Astrocyte (in vitro differentiated cells and primary cell): ENCODE data around the gene L3MBTL1. TPM values are rescaled to one million over a fixed set of nuclear protein-coding genes. Genes with fewer than 3 reads are reported as not detected.

Source experiments
- DNase-seq: peaks from one replicate; pipeline ENCODE4 v3.0.0-alpha.2; 2010; ENCODE audit warnings: low read depth
- FAIRE-seq: peaks from 2 replicates; lab custom pipeline; 2011; peaks lifted over from hg19 to GRCh38; lab: Jason Lieb, UNC
- H2AFZ ChIP-seq: 2 replicates; pipeline ENCODE4 v1.6.0; 2012; ENCODE audit warnings: low read depth, low read length, inconsistent platforms
- H3K27ac ChIP-seq: 2 replicates; pipeline ENCODE4 v1.5.1; 2011; ENCODE audit warnings: low read depth, low read length, inconsistent platforms
- H3K27me3 ChIP-seq: 2 replicates; pipeline ENCODE4 v1.6.0; 2011; ENCODE audit warnings: low read length, inconsistent platforms; ENCODE audit not compliant: insufficient read depth
- H3K36me3 ChIP-seq: 2 replicates; pipeline ENCODE4 v1.5.1; 2011; ENCODE audit warnings: low read length, inconsistent platforms; ENCODE audit not compliant: insufficient read depth
- H3K4me1 ChIP-seq: 2 replicates; pipeline ENCODE4 v1.5.1; 2011; ENCODE audit warnings: low read length, inconsistent platforms; ENCODE audit not compliant: insufficient read depth
- H3K4me2 ChIP-seq: 2 replicates; pipeline ENCODE4 v1.6.0; 2012; ENCODE audit warnings: low read length, inconsistent platforms
- H3K4me3 ChIP-seq: 2 replicates; pipeline ENCODE4 v1.5.1; 2011; ENCODE audit warnings: low read depth, mild to moderate bottlenecking, low read length, inconsistent platforms; ENCODE audit not compliant: insufficient read depth
- H3K79me2 ChIP-seq: 2 replicates; pipeline ENCODE4 v1.6.0; 2012; ENCODE audit warnings: mild to moderate bottlenecking, low read length, inconsistent platforms; ENCODE audit not compliant: insufficient read depth
- H3K9ac ChIP-seq: 2 replicates; pipeline ENCODE4 v1.6.0; 2012; ENCODE audit warnings: mild to moderate bottlenecking, low read length, inconsistent platforms
- H3K9me3 ChIP-seq: 2 replicates; pipeline ENCODE4 v1.5.1; 2012; ENCODE audit warnings: low read depth, mild to moderate bottlenecking, low read length, inconsistent platforms; ENCODE audit not compliant: insufficient read depth
- H4K20me1 ChIP-seq: 2 replicates; pipeline ENCODE4 v1.6.0; 2012; ENCODE audit warnings: low read length, inconsistent platforms; ENCODE audit not compliant: insufficient read depth
- H3K27ac Mint-ChIP-seq: one replicate; pipeline ENCODE4 v1.8.0; 2021; ENCODE audit warnings: mild to moderate bottlenecking, mixed read lengths; ENCODE audit not compliant: unreplicated experiment
- H3K27me3 Mint-ChIP-seq: one replicate; pipeline ENCODE4 v1.8.0; 2021; ENCODE audit warnings: low read depth, mixed read lengths; ENCODE audit not compliant: unreplicated experiment
- H3K36me3 Mint-ChIP-seq: one replicate; pipeline ENCODE4 v1.8.0; 2021; ENCODE audit warnings: low read depth, mixed read lengths; ENCODE audit not compliant: unreplicated experiment
- H3K4me1 Mint-ChIP-seq: one replicate; pipeline ENCODE4 v1.8.0; 2021; ENCODE audit warnings: low read depth, mixed read lengths; ENCODE audit not compliant: unreplicated experiment
- H3K4me3 Mint-ChIP-seq: one replicate; pipeline ENCODE4 v1.8.0; 2021; ENCODE audit warnings: mild to moderate bottlenecking, moderate library complexity, mixed read lengths; ENCODE audit not compliant: unreplicated experiment
- H3K9me3 Mint-ChIP-seq: one replicate; pipeline ENCODE4 v1.8.0; 2021; ENCODE audit warnings: mild to moderate bottlenecking, mixed read lengths; ENCODE audit not compliant: unreplicated experiment
- EZH2 ChIP-seq: IDR thresholded peaks from 2 replicates; pipeline ENCODE4 v1.6.1; 2012; ENCODE audit warnings: mild to moderate bottlenecking, low read length, inconsistent platforms; ENCODE audit not compliant: insufficient read depth
- total RNA-seq: library from RNA; stranded (reverse); gene quantifications from 2 replicates; pipeline ENCODE4 v1.2.1, GENCODE V29; 2021
- TF ChIP-seq, protein P1 (sequence below): IDR thresholded peaks from 2 replicates; pipeline ENCODE4 v1.5.1; 2011; ENCODE audit warnings: low read depth, mild to moderate bottlenecking, inconsistent platforms, low read length, moderate library complexity; ENCODE audit not compliant: insufficient read depth

L3MBTL1 gene
- total RNA-seq, 1 donor from 2014 or later, result 13.0 TPM

DNA sequence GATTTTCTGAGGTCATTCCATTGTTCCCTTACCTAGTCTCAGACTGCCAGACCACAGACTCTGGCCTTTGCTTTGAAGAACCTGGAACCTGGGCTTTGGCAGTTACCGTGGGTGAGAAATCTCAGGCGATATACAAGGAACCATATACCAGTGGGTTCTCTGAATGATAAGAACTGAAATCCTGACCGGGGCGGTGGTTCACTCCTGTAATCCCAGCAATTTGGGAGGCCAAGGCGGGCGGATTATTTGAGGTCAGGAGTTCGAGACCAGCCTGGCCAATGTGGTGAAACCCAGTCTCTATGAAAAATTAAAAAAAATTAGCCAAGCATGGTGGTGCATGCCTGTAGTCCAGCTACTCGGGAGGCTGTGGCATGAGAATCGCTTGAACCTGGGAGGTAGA is 37.0 kb downstream of the L3MBTL1 start:
- peaks cover 29% of the 10 kb centered on the region for H3K36me3 Mint-ChIP-seq
- Histone ChIP-seq H2AFZ (no peak overlapping the region), H3K4me1 (no peaks in the 10 kb centered on the region), H3K79me2 (no peaks in the 10 kb centered on the region), H3K27ac (no peak overlapping the region), H4K20me1 (no peaks in the 10 kb centered on the region), H3K4me2 (no peak overlapping the region), H3K27me3 (no peaks in the 10 kb centered on the region), H3K36me3 (no peaks in the 10 kb centered on the region), H3K9ac (no peak overlapping the region), H3K9me3 (peaks cover 3% of the 10 kb centered on the region), H3K4me3 (no peak overlapping the region)
- H3K4me1 Mint-ChIP-seq, result no peaks in the 10 kb centered on the region
- peaks cover under 1% of the 10 kb centered on the region for H3K27me3 Mint-ChIP-seq
- FAIRE-seq (no peak), DNase-seq (no peak)
- H3K4me3 Mint-ChIP-seq, result no peak overlapping the region
- H3K27ac Mint-ChIP-seq, result no peak overlapping the region
- peaks cover 8% of the 10 kb centered on the region for H3K9me3 Mint-ChIP-seq
- TF ChIP-seq, protein P1, sequence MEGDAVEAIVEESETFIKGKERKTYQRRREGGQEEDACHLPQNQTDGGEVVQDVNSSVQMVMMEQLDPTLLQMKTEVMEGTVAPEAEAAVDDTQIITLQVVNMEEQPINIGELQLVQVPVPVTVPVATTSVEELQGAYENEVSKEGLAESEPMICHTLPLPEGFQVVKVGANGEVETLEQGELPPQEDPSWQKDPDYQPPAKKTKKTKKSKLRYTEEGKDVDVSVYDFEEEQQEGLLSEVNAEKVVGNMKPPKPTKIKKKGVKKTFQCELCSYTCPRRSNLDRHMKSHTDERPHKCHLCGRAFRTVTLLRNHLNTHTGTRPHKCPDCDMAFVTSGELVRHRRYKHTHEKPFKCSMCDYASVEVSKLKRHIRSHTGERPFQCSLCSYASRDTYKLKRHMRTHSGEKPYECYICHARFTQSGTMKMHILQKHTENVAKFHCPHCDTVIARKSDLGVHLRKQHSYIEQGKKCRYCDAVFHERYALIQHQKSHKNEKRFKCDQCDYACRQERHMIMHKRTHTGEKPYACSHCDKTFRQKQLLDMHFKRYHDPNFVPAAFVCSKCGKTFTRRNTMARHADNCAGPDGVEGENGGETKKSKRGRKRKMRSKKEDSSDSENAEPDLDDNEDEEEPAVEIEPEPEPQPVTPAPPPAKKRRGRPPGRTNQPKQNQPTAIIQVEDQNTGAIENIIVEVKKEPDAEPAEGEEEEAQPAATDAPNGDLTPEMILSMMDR, result no peak
- no peak for TF ChIP-seq EZH2

GRCh38 chr20:43545837-43546578 is 38.5 kb downstream of the L3MBTL1 start:
- peaks cover 3% of the 10 kb centered on the region for H3K9me3 ChIP-seq
- H3K27me3 ChIP-seq, result no peaks in the 10 kb centered on the region
- H3K4me1 ChIP-seq, result no peaks in the 10 kb centered on the region
- no peaks in the 10 kb centered on the region for H4K20me1 ChIP-seq
- no peaks in the 10 kb centered on the region for H3K27me3 Mint-ChIP-seq
- no peaks in the 10 kb centered on the region for H3K79me2 ChIP-seq
- no peak for DNase-seq
- no peak overlapping the region for H3K27ac ChIP-seq
- peaks cover 8% of the 10 kb centered on the region for H3K9me3 Mint-ChIP-seq
- TF ChIP-seq, protein P1, result no peak
- no peak for TF ChIP-seq EZH2
- no peaks in the 10 kb centered on the region for H3K4me1 Mint-ChIP-seq
- peaks cover 25% of the 10 kb centered on the region for H3K36me3 Mint-ChIP-seq
- H3K4me3 Mint-ChIP-seq, result no peak overlapping the region
- H3K4me3 ChIP-seq, result no peak overlapping the region
- no peak overlapping the region for H3K27ac Mint-ChIP-seq
- FAIRE-seq, result no peak
- no peak overlapping the region for H2AFZ ChIP-seq
- no peak overlapping the region for H3K9ac ChIP-seq
- no peaks in the 10 kb centered on the region for H3K36me3 ChIP-seq
- H3K4me2 ChIP-seq, result no peak overlapping the region

- Histone ChIP-seq H2AFZ (no peak overlapping the region), H3K4me3 (no peak overlapping the region), H3K9me3 (peaks cover 3% of the 10 kb centered on the region), H3K36me3 (no peaks in the 10 kb centered on the region), H3K4me2 (no peak overlapping the region), H3K27me3 (no peaks in the 10 kb centered on the region), H3K79me2 (no peaks in the 10 kb centered on the region), H4K20me1 (no peaks in the 10 kb centered on the region), H3K9ac (no peak overlapping the region), H3K27ac (no peak overlapping the region), H3K4me1 (no peaks in the 10 kb centered on the region)
- FAIRE-seq (no peak), DNase-seq (no peak)
- H3K4me1 Mint-ChIP-seq, result no peaks in the 10 kb centered on the region
- H3K36me3 Mint-ChIP-seq, result peaks cover 25% of the 10 kb centered on the region
- peaks cover 8% of the 10 kb centered on the region for H3K9me3 Mint-ChIP-seq
- no peak for TF ChIP-seq EZH2
- TF ChIP-seq, protein P1, result no peak
- H3K27ac Mint-ChIP-seq, result no peak overlapping the region
- no peaks in the 10 kb centered on the region for H3K27me3 Mint-ChIP-seq
- H3K4me3 Mint-ChIP-seq, result no peak overlapping the region
Observed at GRCh38 chr20:43548273-43548880, 40.9 kb downstream of the L3MBTL1 start.
